Astrocyte of the spinal cord (primary cell): Measurements from ENCODE around the gene ASAP2.

Source experiments
- DNase-seq: peaks from one replicate; pipeline ENCODE4 v3.0.0; 2011; ENCODE audit warnings: low read depth, low spot score
- H3K4me3 ChIP-seq: 2 replicates; pipeline ENCODE4 v1.5.1; 2011; ENCODE audit warnings: low read depth, mild to moderate bottlenecking, low read length, moderate library complexity
- in situ Hi-C: cut with HindIII; loops from 2 replicates; pipeline ENCODE4 v1.10.0; 2017; ENCODE audit warnings: low sequenced_read_pairs
- TF ChIP-seq, protein P1 (sequence below): IDR thresholded peaks from 2 replicates; pipeline ENCODE4 v1.5.1; 2012; ENCODE audit warnings: low read depth, mild to moderate bottlenecking, low read length, inconsistent platforms

ASAP2 gene

DNA sequence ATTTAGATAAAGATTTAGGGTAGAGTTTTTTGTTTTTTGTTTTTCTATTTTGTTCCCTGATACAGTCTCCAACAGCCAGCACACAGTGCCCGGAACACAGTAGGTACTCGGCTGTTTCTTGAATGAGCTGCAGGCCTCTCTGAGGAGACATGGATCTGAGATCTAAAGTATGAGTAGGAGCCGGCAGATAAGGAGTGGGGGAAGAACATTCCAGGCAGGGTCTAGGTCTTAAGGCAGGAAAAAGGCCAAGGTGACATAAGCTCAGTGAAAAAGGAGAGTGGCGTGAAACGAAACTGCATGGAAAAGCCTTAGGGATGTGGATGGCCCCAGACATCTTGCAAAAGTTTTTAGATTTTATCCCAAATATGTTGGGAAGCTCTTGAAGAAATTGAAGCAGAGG, 122.3 kb downstream of the ASAP2 start:
- no peak for DNase-seq
- no peak overlapping the region for H3K4me3 ChIP-seq
- TF ChIP-seq, protein P1, sequence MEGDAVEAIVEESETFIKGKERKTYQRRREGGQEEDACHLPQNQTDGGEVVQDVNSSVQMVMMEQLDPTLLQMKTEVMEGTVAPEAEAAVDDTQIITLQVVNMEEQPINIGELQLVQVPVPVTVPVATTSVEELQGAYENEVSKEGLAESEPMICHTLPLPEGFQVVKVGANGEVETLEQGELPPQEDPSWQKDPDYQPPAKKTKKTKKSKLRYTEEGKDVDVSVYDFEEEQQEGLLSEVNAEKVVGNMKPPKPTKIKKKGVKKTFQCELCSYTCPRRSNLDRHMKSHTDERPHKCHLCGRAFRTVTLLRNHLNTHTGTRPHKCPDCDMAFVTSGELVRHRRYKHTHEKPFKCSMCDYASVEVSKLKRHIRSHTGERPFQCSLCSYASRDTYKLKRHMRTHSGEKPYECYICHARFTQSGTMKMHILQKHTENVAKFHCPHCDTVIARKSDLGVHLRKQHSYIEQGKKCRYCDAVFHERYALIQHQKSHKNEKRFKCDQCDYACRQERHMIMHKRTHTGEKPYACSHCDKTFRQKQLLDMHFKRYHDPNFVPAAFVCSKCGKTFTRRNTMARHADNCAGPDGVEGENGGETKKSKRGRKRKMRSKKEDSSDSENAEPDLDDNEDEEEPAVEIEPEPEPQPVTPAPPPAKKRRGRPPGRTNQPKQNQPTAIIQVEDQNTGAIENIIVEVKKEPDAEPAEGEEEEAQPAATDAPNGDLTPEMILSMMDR = no peak
- in situ Hi-C loops = no loop called here

DNA sequence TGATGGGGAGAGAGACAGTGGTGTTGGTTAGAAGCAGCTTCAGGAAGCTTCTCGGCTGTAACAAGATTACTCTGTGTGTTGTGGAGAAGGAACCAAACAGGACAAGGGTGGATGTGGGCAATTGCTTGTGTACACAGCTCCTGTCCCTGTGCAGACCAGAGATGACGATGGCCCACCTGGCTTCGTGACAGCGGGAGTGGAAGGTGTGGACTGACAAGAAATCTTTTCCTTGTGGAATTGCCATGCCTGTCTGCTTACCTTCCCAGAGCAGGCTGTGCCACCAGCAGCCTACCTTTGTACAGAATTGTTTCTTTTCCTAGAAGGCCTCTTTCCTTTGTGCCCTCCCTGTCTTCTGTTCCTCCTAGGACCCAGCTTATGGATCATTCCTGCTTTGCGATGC, 122.9 kb downstream of the ASAP2 start:
- in situ Hi-C loops = no loop called here
- TF ChIP-seq, protein P1 = no peak
- no peak for DNase-seq
- no peak overlapping the region for H3K4me3 ChIP-seq

DNA sequence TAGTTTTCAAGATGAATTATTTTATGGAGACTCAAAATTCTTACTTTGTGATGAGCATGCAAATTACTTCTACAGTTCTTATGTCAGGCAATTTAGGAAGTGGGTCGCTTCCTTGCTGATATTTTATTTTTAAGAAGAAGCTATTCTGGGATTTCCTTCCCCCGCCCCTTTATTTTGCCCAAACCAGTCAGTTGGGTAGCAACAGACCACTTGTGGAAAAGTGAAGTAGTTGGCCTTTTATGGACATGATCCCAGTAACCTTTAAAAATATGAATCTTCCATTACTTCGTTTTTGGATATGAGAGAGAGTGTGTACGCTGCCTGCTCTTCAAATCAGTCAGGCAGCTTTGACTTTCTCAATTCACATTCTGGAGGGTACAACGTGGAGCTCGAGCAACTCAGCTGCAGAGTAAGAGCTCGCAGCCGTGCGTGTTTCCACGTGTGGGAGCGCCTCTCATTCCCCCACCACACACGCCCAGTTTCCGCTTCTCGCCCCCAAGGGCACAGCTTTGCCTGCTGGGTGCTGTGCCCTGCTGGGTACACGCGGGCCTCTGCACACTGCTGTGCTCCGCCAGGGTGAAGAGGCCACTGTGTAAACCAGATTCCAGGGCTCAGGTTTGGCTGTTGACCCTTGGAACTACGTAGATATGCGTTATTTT, 124.1 kb downstream of the ASAP2 start:
- in situ Hi-C loops = no loop called here
- no peak for DNase-seq
- TF ChIP-seq, protein P1 = no peak
- no peak overlapping the region for H3K4me3 ChIP-seq

DNA sequence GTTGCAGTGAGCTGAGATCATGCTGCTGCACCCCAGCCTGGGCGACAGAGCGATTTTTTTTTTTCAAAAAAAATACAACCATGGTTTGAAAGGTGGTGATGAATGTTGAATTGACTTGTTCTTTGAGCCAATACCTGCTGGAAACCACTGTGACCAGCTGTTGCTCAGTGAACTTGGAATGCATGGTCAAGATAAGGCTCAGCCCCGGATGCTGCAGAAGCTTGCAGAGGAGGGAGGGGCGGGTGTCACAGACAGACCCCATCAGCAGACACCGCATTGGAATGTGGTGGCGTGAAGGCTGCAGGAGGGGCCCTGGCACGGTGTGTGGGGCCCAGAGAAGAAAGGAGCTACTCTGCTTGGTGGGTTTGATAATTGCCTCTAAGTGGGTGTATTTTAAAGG, 125.1 kb downstream of the ASAP2 start:
- DNase-seq = peak; percentile 45
- TF ChIP-seq, protein P1 = no peak
- in situ Hi-C loops = no loop called here
- H3K4me3 ChIP-seq = no peak overlapping the region

DNA sequence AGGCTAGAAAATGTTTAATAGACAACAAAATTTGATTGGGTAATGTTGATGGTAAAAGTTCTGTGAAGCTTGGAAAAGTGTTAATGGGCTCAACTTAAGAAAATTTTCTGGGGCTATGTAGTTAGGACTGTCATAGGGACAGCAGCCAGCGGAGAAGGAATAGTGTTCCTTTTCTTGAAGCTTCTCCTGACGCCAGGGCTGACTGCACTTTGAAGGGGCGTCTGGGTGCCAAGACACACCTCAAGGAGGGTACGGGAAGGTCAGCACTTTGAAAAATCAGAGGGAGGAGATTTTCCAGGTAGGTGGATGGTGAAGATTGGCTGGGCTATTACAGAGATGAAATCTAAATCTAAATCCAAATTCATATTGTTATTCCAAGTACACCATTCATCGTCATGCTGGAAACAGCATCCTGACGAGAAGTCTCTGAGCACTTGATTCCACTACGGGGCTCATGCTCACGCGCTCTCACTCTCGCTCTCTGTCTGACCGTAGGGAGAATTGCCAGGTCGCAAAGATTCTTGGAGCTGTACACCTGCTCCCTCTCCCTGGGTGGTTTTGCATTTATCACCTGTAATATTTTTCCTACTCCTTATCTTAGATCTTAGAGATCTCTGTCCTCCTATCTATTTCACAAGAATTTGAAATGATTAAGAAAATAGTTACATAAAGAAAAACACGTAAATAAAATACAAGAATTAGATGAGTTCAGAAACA, 125.7 kb downstream of the ASAP2 start:
- no peak overlapping the region for H3K4me3 ChIP-seq
- in situ Hi-C loops = no loop called here
- no peak for DNase-seq
- TF ChIP-seq, protein P1 = no peak

DNA sequence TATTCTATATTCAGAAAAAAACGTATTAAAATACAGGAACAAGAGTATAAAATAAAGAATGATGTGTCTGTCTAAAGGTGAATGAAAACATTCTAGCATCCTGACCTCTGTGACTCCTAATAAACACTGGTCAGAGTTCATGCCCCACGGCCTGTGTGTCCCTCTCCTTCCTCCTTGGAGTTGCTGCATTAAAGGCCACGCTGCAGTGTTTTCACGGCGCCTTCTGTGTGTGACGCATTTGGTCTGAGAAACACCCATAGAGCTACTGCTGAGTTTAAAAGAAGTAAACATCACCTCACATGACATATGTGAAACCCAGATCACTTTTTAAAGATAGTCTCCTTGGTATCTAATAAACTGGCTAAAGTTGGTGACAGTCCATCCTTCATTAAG, 126.2 kb downstream of the ASAP2 start:
- DNase-seq = no peak
- TF ChIP-seq, protein P1 = no peak
- no peak overlapping the region for H3K4me3 ChIP-seq
- in situ Hi-C loops = no loop called here
